ENCODE data around the gene PSMD12.
"Not testable (repeated sequence)": the region's sequence is repeated elsewhere in the genome, so short reads cannot be mapped to it uniquely, and the experiment has no call there.

Gene PSMD12

DNA sequence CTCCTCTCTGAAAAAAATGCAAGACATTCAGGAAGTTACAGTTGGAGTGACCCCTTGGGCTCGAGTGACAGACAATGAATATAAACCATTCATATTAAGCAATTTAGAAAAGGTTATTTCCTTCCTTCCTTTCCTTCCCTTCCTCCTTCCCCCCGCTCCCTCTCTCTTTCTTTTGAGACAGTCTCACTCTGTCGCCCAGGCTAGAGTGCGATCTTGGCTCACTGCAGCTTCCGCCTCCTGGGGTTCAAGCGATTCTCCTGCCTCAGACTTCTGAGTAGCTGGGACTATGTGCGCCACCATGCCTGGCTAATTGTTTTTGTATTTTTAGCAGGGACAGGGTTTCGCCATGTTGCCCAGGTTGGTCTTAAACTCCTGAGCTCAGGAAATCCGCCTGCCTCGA is 13.2 kb downstream of the PSMD12 start:
- DNase-seq: no peak

DNA sequence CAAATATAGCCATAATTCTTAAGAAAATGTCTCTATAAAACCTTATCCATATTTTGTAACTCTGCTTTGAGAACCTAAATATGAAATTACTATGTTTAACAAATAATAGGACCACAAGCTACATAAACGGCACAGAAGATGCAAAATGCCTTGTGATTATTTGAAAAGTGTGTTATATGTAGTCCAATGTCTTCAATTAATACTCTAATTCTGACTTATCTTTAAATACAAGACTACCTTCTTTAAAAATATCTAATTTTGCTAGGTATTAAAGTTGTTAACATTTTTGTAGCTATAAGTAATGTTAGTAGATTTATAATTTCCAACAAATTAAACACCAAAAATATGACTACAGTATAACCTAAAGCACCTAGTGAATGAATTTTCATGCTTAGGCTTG is 17.0 kb downstream of the PSMD12 start:
- no peak for DNase-seq

DNA sequence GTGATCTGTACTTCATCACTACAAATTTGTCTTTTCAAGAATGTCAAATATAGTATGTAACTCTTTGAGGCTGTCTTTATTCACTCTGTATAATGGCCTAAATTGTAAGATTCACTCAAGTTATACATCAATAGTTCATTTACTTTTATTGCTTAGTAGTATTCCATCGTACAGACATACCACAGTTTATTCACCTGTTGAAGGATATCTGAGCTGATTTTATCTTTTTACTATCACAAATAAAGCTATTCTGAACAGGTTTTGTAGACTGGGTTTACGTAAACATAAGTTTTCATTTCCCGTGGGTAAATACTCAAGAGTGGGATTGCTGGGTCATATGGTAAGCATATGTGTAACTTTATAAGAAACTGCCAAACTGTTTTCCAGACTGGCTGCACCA is 18.6 kb downstream of the PSMD12 start:
- no peak for DNase-seq

DNA sequence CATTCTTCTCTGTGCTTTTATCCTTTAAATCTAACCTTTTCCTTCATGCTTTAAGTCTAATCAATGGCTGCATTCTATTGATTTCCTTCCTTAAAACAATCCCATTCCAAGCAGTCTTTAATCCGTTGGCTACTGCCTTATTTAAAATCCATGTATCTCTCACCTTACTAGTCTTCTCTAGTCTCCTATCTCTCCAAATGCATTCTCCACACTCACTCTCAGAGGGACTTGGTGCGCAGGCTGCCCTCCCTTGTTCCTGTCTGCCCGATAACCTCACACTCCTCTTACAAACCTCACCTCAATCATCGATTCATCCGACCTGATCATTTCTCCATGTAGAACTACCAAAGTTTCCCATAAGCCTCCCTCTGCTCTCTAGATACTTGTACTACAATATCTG is 23.1 kb downstream of the PSMD12 start:
- no peak for DNase-seq

DNA sequence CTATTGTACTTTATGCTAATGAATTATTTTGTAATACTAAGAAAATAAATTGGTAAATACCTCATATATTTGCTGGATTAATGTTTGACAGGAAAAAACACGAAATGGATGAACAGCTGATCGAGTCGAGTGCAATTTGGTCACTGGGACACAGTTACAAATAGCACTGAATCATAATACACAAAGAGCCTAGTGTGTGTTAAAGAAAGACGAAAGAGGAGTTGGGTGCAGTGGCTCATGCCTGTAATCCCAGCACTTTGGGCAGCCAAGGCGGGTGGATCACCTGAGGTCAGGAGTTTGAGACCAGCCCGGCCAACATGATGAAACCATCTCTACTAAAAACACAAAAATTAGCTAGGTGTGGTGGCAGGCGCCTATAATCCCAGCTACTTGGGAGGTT is 28.0 kb downstream of the PSMD12 start:
- DNase-seq: not testable (repeated sequence)

DNA sequence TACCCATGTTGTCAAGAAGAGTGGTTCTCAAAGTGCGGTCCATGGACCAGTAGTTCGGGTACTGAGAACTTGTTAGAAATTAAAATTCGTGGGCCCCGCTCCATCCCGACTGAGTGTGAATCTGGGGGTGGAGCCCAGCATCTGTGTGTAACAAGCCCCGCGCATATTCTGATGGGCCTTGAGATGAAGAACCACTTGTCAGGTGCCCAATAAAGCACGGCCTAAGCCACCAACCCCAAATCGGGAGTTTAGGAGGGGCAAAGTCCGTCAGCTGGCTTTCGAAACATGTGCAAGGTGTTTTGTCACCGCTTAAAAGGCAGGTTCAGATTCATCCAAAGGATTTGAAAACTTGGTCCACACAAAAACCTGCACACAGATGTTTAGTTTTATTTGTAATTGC is 29.5 kb downstream of the PSMD12 start:
- no peak for DNase-seq

DNA sequence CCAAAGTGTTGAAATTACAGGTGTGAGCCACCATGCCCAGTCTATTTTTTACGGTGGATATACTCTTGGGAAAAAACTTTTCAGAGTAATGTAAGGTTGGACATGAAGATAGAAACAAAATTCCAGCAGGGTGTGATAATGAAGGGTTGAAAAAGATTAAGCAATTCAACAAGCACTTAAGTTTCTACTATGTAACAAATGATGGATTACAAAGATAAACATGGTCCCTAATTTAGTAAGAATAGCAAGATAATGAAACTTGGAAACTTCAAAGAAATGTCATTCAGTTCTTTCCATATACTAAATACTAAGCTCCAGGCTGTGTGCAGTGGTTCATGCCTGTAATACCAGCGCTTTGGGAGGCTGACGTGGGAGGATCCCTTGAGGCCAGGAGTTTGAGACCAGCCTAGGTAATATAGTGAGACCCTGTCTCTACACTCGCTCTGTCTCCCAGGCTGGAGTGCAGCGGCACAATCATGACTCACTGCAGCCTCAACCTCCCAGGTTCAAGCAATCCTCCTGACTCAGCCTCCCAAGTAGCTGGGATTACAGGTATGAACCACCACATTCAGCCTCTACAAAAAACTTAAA is 31.0 kb downstream of the PSMD12 start:
- no peak for DNase-seq

DNA sequence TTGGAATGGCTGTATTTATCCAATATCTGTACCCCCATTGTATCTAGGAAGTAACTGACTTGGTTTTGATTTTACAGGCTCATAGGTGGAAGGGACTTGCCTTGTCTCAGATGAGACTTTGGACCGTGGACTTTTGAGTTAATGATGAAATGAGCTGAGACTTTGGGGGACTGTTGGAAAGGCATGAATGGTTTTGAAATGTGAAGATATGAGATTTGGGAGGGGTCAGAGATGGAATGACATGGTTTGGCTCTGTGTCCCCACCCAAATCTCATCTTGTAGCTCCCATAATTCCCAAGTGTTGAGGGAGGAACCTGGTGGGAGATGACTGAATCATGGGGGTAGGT is 34.2 kb downstream of the PSMD12 start:
- DNase-seq: not testable (repeated sequence)

DNA sequence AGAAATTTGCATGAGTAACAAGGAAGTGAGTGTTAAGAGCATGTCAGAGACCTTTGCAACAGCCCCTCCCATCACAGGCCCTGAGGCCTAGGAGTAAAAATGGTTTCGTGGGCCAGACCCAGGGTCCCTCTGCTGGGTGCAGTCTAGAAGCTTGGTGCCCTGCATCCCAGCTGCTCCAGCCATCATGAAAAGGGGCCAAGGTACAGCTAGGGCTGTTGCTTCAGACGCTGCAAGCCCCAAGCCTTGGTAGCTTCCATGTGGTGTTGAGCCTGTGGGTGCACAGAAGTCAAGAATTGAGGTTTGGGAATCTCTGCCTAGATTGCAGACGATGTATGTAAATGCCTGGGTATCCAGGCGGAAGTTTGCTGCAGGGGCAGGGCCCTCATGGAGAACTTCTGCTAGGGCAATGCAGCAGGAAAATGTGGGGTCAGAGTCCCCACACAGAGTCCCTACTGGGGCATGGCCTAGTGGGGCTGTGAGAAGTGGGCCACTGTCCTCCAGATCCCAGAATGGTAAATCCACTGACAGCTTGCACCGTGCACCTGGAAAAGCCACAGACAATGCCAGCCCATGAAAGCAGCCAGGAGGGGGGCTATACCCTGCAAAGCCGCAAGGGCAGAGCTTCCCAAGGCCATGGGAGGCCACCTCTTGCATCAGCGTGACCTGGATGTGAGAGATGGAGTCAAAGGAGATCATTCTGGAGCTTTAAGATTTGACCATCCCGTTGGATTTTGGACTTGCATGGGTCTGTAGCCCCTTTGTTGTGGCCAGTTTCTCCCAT is 34.8 kb downstream of the PSMD12 start:
- not testable (repeated sequence) for DNase-seq

DNA sequence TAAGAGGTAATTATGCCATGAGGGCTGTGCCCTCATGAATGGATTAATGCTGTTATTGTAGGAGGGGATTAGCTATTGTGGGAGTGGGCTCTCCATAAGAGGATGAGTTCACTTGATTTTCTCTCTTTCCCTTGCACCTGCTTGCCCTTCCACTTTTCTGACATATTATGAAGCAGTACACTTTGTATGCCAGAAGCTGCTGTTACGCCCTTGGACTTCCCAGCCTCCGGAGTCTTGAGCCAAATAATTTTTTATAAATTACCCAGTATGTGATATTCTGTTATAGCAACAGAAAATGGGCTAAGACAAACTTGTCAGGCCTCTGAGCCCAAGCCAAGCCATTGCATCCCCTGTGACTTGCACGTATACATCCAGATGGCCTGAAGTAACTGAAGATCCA is 38.4 kb downstream of the PSMD12 start:
- DNase-seq: no peak

DNA sequence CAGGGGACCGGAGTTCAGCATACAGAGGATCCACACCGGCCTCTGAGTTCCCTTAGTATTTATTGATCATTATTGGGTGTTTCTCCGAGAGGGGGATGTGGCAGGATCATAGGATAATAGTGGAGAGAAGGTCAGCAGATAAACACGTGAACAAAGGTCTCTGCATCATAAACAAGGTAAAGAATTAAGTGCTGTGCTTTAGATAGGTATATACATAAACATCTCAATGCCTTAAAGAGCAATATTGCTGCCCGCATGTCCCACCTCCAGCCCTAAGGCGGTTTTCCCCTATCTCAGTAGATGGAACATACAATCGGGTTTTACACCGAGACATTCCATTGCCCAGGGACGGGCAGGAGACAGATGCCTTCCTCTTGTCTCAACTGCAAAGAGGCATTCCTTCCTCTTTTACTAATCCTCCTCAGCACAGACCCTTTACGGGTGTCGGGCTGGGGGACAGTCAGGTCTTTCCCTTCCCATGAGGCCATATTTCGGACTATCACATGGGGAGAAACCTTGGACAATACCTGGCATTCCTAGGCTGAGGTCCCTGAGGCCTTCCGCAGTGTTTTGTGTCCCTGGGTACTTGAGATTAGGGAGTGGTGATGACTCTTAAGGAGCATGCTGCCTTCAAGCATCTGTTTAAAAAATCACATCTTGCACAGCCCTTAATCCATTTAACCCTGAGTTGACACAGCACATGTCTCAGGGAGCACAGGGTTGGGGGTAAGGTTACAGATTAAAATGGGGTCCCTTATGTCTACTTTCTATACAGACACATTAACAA is 39.2 kb downstream of the PSMD12 start:
- not testable (repeated sequence) for DNase-seq

DNA sequence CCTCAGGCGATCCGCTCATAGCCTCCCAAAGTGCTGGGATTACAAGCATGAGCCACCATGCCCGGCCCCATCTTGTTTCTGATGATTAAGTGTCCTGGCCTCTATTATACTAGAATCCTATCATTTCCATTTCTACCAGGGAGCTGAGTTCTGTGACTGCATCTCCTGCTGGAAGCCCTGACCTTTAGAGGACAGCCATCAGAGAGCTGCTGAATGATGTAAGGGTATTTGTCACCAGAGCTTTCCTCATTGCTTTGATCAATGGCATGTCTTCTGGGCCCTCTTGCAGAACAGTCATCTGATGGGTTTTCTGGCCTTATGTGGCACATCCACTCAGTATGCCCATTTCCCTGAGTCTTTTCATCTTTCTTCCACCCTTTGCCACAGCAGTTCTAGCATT is 39.9 kb downstream of the PSMD12 start:
- DNase-seq: no peak

DNA sequence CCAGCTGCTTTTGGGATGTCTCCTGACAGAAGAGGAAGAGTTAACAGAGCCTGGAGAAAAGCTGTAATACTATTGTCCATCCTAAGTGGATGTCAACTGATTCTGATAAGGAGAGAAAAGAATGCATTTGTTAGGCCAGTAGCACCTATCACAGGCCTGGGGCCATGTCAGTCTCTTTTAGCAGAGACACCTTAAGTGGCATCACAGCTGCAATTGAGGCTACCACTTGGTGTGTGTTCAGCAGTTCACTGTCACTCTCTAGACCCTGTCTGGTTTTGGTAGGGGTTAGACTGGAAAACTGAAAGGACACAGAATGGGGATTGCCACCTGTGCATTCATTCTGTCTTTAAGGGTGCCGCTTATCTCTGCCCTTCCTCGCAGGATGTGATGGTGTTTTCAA is 42.0 kb downstream of the PSMD12 start:
- no peak for DNase-seq

DNA sequence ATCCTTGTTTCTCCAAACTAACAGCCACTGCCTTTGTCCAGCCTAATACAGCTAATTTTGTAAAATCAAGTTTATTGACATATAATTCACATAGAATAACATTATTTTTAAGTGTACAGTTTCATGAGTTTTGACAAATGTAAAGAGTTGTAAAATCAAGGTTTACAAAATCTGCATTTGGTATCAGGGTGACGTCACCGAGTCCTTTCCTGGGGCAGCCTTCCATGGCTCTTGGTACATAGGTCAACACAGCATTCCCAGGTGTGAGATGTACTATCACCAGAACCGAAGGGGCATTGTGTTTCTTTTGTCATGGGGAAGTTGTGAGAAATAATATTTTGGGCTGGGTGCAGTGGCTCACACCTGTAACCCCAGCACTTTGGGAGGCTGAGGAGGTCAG is 42.9 kb downstream of the PSMD12 start:
- DNase-seq: no peak

DNA sequence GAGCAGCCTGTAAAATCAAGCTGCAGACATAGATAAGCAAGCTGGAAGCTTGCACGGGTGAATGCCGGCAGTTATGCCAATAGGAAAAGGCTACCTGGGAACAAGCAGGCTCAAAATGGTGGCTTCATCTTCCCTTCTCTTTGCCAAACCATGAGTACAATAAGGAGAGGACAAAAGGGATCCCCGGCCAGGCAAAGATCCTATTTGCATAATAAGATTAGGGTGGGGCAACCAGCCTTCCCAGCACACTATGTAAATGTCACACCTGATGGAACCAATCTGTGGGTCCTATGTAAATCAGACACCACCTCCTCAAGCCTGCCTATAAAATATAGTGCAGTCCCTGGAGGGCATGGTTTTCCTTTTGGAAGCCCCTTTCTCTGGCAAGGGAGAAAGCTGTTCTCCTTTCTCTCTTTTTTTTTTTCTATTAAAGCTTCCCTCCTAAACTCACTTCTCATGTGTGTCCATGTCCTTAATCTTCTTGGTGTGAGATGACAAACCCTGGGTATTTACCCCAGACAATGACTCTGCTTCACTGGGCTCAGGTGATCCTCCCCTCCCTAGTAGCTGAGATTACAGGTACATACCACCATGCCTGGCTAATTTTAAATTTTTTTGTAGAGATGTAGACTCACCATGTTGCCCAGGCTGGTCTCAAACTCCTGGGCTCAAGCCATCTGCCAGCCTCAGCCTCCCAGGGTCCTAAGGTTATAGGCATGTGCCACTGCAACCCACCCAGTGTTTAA is 44.2 kb downstream of the PSMD12 start:
- DNase-seq: no peak

DNA sequence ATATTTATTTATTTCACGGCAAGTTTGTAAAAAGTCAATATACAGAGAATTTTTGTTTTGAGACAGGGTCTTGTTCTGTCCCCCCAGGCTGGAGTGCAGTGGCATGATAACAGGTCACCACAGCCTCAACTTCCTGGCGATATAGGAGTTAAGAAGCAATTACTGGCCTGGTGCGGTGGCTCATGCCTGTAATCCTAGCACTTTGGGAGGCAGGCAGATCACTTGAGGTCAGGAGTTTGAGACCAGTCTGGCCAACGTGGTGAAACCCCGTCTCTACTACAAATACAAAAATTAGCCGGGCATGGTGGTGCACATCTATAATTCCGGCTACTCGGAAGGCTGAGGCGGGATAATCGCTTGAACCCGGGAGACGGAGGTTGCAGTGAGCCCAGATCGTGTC is 44.9 kb downstream of the PSMD12 start:
- not testable (repeated sequence) for DNase-seq

DNA sequence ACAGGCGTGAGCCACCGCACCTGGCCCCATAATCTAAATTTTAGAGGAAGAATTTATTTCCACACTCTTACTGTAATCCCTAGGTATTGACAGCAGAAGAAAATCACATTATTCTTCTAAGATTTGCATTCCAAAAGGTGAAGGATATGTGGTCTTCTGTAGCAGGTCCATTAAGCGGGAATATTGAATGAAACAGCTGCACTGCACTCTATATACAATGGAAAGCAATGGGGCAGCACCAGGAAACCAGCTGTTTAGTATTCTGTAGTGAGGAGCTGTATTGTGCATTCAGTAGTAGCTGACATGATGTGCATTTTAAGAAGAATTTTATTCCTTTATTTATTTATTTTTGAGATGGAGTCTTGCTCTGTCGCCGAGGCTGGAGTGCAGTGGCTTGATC is 49.6 kb downstream of the PSMD12 start:
- no peak for DNase-seq

DNA sequence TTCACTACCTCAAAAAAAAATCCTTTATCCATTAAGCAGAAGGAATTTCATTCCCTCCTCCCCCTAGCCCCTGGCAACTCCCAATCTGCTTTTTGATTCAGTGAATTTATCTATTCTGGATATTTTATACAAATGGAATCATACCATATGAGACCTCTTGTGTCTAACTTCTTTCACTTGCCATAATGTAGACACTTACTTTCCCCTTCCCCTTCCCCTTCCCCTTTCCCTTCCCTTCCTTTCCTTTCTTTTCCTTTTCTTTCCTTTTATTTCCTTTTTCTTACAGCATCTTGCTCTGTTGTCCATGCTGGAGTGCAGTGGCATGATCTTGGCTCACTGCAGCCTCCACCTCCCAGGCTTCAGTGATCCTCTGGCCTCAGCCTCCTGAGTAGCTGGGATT is 50.5 kb downstream of the PSMD12 start:
- no peak for DNase-seq

DNA sequence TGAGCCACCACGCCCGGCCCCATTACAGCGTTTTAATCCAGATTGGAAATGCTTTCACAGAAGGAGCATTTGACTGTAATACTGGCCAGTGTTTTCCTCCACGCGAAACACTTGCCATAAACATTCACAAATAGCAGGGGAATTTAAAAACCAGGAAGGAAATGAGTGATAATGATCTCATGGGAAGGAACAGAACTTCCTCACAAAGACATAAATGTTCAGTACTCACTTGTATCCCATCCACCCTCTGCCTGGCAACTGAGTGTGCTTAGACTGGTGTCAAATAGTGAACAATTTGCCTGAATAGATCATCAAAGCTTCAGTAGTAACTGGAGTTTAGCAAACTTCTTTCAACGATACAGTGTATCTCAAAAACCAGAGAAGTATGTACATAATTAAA is 54.1 kb downstream of the PSMD12 start:
- peak in 1 of 2 donors; percentile 9 for DNase-seq

DNA sequence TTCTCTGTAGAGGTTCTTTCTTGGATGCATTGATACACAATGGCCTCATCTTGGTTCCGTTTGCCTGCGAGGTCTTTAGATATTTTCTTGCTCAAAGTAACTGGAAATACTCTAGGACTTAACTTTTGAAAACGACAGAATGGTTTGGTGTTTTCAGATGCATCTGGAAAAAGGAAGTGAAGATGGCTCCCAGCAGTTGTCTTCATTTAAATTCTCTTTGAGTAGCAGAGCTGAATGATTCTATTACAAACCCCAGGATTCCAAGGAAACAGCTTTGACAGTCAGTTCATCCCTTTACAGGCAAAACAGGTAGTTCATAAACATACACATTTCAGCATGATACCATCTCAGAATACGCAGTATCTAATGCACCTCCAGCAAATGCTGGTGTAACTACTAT is 54.8 kb downstream of the PSMD12 start:
- DNase-seq: no peak

DNA sequence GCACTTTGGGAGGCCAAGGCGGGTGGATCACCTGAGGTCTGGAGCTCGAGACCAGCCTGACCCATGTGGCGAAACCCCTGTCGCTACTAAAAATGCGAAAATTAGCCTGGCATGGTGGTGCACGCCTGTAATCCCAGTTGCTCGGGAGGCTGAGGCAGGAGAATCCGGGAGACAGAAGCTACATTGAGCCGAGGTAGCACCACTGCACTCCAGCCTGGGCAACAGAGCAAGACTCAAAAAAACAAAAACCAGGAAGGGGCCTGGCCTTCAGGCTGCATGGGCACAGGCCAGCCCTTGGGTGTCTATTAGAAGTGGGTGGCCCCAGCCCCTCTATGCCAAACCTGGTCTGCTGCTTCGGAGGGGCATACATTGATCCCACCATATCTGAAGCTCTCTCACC is 56.0 kb downstream of the PSMD12 start:
- no peak for DNase-seq

DNA sequence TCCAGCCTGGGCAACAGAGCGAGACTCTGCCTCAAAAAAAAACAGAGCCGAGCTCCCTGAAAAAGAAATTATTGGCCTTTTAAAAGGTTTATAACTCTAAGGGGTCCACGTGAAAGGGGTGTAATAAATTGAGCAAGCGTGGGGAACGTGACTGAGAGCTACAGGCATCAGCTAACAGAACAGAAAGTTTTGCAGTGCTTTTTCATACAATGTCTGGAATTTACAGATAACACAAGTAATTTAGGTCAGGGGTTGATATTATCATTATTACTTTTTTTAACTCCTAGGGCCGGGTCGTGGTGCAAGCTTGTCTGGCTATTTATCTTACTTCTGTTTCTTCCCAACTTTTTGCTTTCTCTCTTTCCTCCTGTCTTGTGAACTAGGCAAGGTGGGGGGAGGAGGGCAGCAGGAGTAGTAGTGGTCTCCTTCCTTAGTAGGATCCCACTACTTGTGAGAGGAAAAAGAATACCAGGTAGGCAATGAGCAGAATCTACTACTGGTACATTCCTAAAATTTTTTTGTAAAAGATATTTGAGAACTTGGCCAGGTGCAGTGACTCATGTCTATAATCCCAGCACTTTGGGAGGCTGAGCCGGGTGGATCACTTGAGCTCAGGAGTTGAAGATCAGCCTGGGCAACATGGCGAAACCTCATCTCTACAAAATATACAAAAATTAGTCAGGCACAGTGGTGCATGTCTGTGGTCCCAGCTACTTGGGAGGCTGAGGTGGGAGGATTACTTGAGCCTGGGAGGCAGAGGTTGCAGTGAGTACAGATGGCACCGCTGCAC is 60.7 kb downstream of the PSMD12 start:
- not testable (repeated sequence) for DNase-seq

Measured in CD4-positive, alpha-beta T cell treated with Interleukin-1 beta for 1 hour (primary cell).